ENCODE measurements around the gene APBA2. TPM values are rescaled to one million over a fixed set of nuclear protein-coding genes. Genes with fewer than 3 reads are reported as not detected.

The APBA2 gene
- total and polyA plus RNA-seq, 2 donors from 2014 or later, result 1.0 to 6.1 TPM

GRCh38 chr15:28915935-28916334 is 30.2 kb downstream of the APBA2 start:
- Histone ChIP-seq H3K9me3 (ENCODE audit: control insufficient read depth in 2 of 3, insufficient read depth in 1 of 3, low read length in 3 of 3) (no peaks in the 10 kb centered on the region), H3K27ac (ENCODE audit: low read depth in 2 of 2, low read length in 2 of 2) (no peak overlapping the region), H3K4me1 (ENCODE audit: control insufficient read depth in 2 of 3, insufficient read depth in 2 of 3, low read depth in 1 of 3, low read length in 3 of 3) (no peaks in the 10 kb centered on the region), H3K9ac (ENCODE audit: low read length in 3 of 3) (no peak overlapping the region), H3K36me3 (ENCODE audit: control insufficient read depth in 2 of 3, insufficient read depth in 3 of 3, low read length in 3 of 3) (no peaks in the 10 kb centered on the region), H3K4me3 (ENCODE audit: low read length in 3 of 3) (no peak overlapping the region), H3K27me3 (ENCODE audit: control insufficient read depth, insufficient read depth, low read length) (no peaks in the 10 kb centered on the region)
- DNase-seq, result no peak
- no peak for TF ChIP-seq CTCF (IDR thresholded peaks at IDR 0.05; ENCODE audit: borderline replicate concordance, extremely low read depth, insufficient read depth)
- intact Hi-C loops (cut with DNase I), result no loop called here
- no peak for FAIRE-seq

- H3K27ac ChIP-seq (ENCODE audit: low read depth in 2 of 2, low read length in 2 of 2), result no peak overlapping the region
- no peak for TF ChIP-seq CTCF (IDR thresholded peaks at IDR 0.05; ENCODE audit: borderline replicate concordance, extremely low read depth, insufficient read depth)
- no peak for FAIRE-seq
- H3K4me1 ChIP-seq (ENCODE audit: control insufficient read depth in 2 of 3, insufficient read depth in 2 of 3, low read depth in 1 of 3, low read length in 3 of 3), result no peaks in the 10 kb centered on the region
- H3K9me3 ChIP-seq (ENCODE audit: control insufficient read depth in 2 of 3, insufficient read depth in 1 of 3, low read length in 3 of 3), result no peaks in the 10 kb centered on the region
- intact Hi-C loops (cut with DNase I), result no loop called here
- no peaks in the 10 kb centered on the region for H3K36me3 ChIP-seq (ENCODE audit: control insufficient read depth in 2 of 3, insufficient read depth in 3 of 3, low read length in 3 of 3)
- no peak overlapping the region for H3K9ac ChIP-seq (ENCODE audit: low read length in 3 of 3)
- DNase-seq, result no peak
- H3K4me3 ChIP-seq (ENCODE audit: low read length in 3 of 3), result no peak overlapping the region
- H3K27me3 ChIP-seq (ENCODE audit: control insufficient read depth, insufficient read depth, low read length), result no peaks in the 10 kb centered on the region
Observed at GRCh38 chr15:28917791-28918140, 32.0 kb downstream of the APBA2 start.

- Histone ChIP-seq H3K4me1 (ENCODE audit: control insufficient read depth in 2 of 3, insufficient read depth in 2 of 3, low read depth in 1 of 3, low read length in 3 of 3) (no peaks in the 10 kb centered on the region), H3K27ac (ENCODE audit: low read depth in 2 of 2, low read length in 2 of 2) (no peak overlapping the region), H3K4me3 (ENCODE audit: low read length in 3 of 3) (no peak overlapping the region), H3K9ac (ENCODE audit: low read length in 3 of 3) (no peak overlapping the region), H3K36me3 (ENCODE audit: control insufficient read depth in 2 of 3, insufficient read depth in 3 of 3, low read length in 3 of 3) (no peaks in the 10 kb centered on the region), H3K9me3 (ENCODE audit: control insufficient read depth in 2 of 3, insufficient read depth in 1 of 3, low read length in 3 of 3) (no peaks in the 10 kb centered on the region), H3K27me3 (ENCODE audit: control insufficient read depth, insufficient read depth, low read length) (no peaks in the 10 kb centered on the region)
- intact Hi-C loops (cut with DNase I), result no loop called here
- FAIRE-seq, result no peak
- peak in 1 of 5 donors; percentile 65 for DNase-seq
- no peak for TF ChIP-seq CTCF (IDR thresholded peaks at IDR 0.05; ENCODE audit: borderline replicate concordance, extremely low read depth, insufficient read depth)
Observed at GRCh38 chr15:28918141-28918983, 32.6 kb downstream of the APBA2 start.
